Left colon (tissue), 2 donors: ENCODE results near the gene SYNM. TPM values are rescaled to one million over a fixed set of nuclear protein-coding genes. Genes with fewer than 3 reads are reported as not detected.

Source experiments
- ATAC-seq: fragments of 200-7000 bp; cut with Tn5 transposase; one replicate; pipeline ENCODE4 v1.9.1; 2020; ENCODE audit warnings: mild to moderate bottlenecking, moderate library complexity
- DNase-seq, 2 donors: peaks; one replicate each; pipeline ENCODE4 v3.0.0-alpha.2; 2020
- intact Hi-C, 2 donors: fragments of 100-400 bp; cut with DNase I in 1 of 2; cut with micrococcal nuclease in 1 of 2; formaldehyde crosslinking; loops; one replicate each; pipeline versions ENCODE4 v1.11.2 to v1.14.0; 2022; cut with DNase I, micrococcal nuclease
- total RNA-seq, 2 donors: library from RNA; stranded (reverse); fragmentation: NEBNext Ultra II Directional; extraction: Animal tissue kit (Norgen Biotek cat#: 25700); gene quantifications; one replicate each; pipeline ENCODE4 v1.2.1, GENCODE V29; 2021
- donor health status: DM: no; HTN: no; CAD: no.
- donor health status: DM: yes; HTN: yes; CAD: no.

SYNM gene
- total RNA-seq, 2 donors from 2014 or later = 5.2 to 96.5 TPM

- ATAC-seq (no peak), DNase-seq (no peak)
- intact Hi-C loops = no loop called here
Measured at GRCh38 chr15:99117111-99117510, 12.2 kb downstream of the SYNM start.

DNA sequence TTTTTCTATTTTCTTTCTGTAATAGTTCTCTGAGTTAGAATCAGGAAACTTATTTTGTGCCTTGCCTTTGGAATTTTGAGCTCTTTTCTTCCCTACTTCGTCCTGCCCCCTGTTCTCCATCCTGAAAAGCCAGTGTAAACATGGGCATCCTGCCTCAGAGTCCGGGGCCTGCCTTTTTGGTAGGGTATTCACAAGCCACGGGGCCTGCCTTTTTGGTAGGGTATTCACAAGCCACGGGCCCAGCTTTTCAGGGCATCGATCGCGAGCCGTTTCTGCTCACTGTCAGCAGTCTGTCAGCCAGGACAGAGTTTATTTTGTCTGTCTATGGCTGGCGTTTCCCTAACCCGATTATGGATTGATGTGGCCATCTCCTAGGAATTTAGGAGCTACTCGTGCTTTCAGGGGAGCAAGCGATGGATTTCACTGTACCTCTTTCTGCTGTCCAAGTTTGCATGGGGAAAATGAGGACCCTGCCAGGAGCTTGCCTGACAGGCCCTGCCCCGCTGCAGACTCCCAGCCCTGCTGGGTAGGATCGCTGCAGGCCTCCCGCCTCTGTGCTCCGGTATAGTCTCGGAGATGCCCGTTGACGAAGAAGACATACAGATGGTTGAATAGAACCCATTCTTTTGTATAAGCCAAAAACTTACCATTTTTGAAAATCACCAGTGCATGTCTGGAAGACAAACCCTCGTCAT lies 12.8 kb downstream of the SYNM start:
- no peak for ATAC-seq
- intact Hi-C loops = no loop called here
- DNase-seq = no peak

DNA sequence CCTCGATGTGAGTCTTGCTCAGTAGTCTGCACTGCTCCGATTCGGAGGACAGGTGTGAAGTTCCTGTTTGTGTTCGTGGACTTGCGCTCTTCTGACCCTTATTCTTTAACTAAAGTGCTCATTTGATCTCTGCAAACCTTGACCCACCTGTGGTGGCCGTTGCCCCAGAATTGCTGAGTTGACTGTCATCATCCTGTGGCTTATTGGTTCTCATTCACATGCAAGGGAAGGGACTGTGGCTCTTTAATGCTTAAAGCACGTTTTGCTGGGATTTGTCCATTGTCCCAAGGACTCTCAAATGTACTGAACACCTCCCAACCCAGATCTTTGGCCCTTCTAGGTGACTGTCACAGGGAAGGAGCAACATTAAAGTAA lies 13.4 kb downstream of the SYNM start:
- no peak for ATAC-seq
- intact Hi-C loops = no loop called here
- no peak for DNase-seq

GRCh38 chr15:99118801-99119546 lies 14.1 kb downstream of the SYNM start:
- intact Hi-C loops = no loop called here
- ATAC-seq (no peak), DNase-seq (no peak)

GRCh38 chr15:99120050-99120777 lies 15.3 kb downstream of the SYNM start:
- intact Hi-C loops = no loop called here
- ATAC-seq = no peak
- no peak for DNase-seq

GRCh38 chr15:99121207-99121606 lies 16.3 kb downstream of the SYNM start:
- no peak for ATAC-seq
- intact Hi-C loops = no loop called here
- DNase-seq = no peak

GRCh38 chr15:99121691-99122410 lies 17.0 kb downstream of the SYNM start:
- intact Hi-C loops = no loop called here
- no peak for ATAC-seq
- no peak for DNase-seq

DNA sequence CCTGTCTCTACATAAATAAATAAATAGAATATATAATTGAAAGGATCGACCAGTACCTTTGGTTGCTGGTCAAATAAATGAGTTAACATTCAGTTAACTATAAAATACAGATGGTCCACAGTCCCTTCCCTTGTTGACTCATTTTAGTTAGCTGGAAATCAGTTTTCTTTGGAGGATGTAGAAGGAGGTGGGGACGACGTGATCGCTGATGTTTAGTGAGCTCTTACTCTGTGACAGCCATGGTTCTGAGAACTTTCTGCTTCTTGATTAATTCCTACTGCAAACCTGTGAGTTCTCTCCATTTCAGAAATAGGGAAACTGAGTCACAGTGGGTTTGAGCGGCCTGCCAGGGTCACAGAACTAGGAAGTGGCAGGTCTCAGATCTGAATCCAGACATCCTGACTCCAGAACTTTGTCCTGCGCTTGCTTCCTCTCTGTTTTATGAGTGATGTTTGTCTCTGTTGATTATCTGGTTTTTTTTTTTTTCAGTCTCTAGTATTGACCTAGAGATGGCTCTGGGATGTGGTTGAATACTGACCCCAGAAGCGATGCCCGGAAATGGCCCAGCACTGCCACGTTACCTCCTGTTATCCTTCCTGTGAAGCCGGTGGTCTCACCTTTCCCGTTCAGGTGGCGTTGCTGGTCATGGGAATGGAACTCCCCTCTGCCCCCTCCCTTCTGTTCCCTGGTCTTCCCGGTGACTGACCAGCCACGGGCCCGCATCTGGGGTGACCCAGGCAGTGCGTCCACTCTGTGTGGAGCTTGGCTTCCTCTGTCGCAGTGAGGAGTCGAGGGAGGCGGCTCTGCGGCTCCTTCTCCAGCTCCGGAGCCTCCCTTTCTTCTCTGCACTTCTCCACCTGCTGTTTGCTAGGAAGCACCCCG lies 18.2 kb downstream of the SYNM start:
- DNase-seq (no peak), ATAC-seq (peak; percentile 34)
- intact Hi-C loops = no loop called here

GRCh38 chr15:99123713-99124451 lies 19.0 kb downstream of the SYNM start:
- DNase-seq (peak; percentile 76 to 81), ATAC-seq (peak; percentile 96)
- intact Hi-C loops = no loop called here

DNA sequence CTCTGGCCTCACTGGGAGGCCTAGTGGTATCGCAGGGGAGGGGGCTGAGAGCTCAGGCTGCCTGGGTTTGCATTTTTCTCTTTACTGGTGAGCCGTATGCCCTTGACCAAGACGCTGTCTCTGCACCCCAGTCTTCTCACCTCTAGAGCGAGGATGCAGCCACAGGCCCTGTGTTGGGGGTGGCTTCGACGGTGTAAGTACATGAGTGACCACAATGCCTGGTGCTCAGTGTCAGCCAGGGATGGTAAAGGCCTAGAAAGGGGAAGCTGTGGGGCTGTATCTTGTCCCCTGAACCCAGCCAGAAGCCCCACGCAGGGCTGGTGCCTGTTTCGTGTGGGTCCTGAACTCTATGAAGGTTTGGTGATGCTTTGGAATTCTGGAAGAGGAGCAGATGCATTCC lies 19.8 kb downstream of the SYNM start:
- intact Hi-C loops = no loop called here
- DNase-seq (no peak), ATAC-seq (no peak)

DNA sequence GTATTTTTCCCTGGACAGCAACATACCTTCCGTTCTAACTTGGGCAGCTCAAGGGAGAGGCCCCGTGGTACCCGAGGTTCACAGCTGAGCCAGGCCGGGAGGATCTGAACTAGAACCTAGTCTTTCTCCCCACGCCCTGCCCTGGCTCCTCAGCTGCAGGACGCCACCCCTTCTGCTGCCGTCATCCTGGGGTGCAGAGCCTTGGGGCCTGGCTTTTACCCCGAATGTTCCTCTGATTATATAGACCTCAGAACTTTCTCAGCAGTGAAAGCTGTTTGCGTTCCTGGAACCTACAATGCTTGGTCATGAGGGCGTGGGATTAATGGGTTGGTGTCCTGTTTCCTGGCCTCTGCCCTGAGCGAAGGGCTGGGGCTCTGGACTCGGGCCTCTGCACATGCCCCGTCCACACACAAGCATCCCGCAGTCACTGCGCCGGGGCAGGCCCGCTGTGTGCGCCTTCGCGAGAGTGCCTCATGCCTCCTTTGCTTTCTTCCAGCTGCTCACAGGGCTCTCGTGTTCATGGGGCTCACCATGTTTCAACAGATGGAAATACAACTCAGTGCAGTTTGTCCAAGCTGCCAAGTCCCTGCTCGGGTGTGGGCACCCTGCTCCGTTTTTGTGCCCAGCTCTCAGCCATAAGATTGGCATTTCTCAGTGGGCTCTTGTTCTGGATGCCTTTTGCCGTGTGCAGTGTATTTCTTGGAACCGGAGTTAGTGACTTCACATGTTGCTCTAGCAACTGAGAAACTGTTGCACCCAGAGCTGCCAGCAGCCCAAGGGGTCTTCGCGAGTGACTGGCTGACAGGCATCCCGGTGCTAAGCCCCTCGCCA lies 20.4 kb downstream of the SYNM start:
- ATAC-seq (no peak), DNase-seq (no peak)
- intact Hi-C loops = no loop called here

DNA sequence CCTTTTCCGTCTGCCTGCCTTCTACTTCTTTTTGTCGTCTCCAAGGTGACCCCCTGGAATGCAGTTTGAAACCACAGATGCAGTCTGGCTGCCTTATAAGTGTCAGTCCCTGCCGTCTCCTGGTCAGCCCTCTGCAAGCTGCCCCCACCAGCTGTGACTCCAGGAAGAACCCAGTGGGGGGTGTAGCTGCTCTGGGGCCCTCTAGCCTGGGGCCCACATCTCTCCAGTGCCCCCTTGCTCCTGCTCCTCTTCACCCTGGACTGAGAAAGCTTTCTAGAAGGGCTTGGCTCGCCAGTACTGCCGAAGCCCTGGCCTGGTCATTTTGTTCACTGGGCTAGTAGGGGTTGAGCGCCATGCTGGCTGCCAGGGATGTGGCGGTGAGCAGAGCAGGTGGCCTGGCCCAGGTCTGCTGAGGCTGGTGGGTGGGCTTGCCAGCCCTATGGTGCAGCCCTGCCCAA lies 21.3 kb downstream of the SYNM start:
- ATAC-seq = no peak
- no peak for DNase-seq
- intact Hi-C loops = no loop called here

DNA sequence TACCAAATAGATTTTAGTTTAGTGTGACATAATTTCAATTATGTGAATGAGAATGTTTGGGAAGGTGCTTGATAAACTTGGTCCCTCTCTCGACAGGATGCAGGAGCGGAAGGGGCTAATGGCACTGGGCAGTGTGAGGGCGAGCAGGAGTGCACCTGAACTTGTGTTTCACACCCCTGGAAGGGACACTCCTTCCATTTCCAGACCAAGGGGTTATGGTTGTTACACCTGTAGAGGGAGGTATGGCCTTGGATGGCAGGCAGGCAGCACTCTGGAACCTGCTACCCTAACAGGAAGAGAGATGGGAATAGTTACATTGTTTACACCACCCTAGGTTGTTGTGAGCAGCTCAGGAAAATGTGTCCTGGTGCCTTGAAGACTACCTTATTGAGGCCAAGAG lies 22.1 kb downstream of the SYNM start:
- ATAC-seq (no peak), DNase-seq (no peak)
- intact Hi-C loops = no loop called here

DNA sequence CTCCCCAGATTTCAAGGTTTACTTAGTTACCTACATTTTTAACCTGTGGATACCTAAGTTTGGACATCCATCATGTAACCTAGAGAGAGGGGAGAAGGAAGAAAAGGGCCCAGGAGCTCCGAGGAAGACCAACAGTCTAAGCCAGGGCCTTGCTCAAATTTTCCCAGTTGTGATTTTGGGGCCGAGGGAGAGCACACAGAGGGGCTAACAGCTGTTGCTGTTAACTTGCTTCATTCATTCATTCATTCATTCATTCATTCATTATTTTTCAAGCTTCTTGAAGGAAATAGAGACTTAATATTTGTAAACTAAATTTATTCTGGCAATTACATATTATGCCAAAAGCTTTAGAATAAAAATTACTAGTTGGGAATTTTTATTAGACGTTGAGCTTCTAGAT lies 22.9 kb downstream of the SYNM start:
- ATAC-seq = no peak
- intact Hi-C loops = no loop called here

DNA sequence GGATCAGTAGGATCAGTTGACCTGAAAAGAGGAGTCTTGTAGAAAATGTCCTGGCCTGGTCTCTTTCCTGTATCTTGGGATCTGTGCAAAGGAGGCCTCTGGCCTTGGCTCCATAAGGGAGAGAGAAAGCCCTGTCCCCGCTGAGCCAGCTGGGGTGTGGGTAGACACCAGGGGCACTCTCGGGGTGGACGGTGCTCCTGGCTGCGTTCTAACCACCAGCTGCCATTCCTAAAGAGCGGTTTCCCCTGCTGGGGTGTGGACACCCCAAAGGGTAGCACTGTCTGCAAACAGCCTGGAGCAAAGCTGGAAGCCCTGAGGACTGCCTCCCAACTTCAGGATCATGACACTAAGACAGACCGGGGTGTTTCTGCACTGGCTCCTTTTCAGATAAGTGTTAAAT lies 23.5 kb downstream of the SYNM start:
- ATAC-seq (no peak), DNase-seq (no peak)

More for the DNA sequence above, 22.9 kb downstream of the SYNM start:
- DNase-seq = no peak

DNA sequence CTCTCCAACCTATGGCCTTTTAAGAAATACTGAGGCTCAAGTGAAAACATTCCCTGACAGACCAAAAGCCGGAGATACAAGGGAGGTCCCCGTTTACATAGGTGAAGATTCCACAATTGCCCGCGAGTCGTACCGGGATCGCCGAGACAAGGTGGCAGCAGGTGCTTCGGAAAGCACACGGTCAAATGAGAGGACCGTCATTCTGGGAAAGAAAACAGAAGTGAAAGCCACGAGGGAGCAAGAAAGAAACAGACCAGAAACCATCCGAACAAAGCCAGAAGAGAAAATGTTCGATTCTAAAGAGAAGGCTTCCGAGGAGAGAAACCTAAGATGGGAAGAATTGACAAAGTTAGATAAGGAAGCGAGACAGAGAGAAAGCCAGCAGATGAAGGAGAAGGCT lies 24.8 kb downstream of the SYNM start:
- DNase-seq (no peak), ATAC-seq (no peak)
- intact Hi-C loops = no loop called here

More for the DNA sequence above, 23.5 kb downstream of the SYNM start:
- intact Hi-C loops = no loop called here

GRCh38 chr15:99130314-99130713 lies 25.4 kb downstream of the SYNM start:
- intact Hi-C loops = no loop called here

More at GRCh38 chr15:99130314-99130713, 25.4 kb downstream of the SYNM start:
- DNase-seq (no peak), ATAC-seq (no peak)
